Measurements from ENCODE around the gene NMRK1. TPM values are rescaled to one million over a fixed set of nuclear protein-coding genes. Genes with fewer than 3 reads are reported as not detected.

NMRK1 gene
- total and polyA plus RNA-seq, 3 donors from 2014 or later: 13.8 to 22.4 (median 21.3) TPM

GRCh38 chr9:75053869-75054268 is 34.1 kb downstream of the NMRK1 start:
- no peaks in the 10 kb centered on the region for H3K36me3 ChIP-seq (ENCODE audit: low read depth, missing control alignments)
- H3K4me1 ChIP-seq: no peaks in the 10 kb centered on the region
- H3K27me3 ChIP-seq: no peaks in the 10 kb centered on the region
- no peaks in the 10 kb centered on the region for H3K9me3 ChIP-seq
- intact Hi-C loops (cut with DNase I; ENCODE audit: low total_unique reads): no loop called here
- no peak overlapping the region for H3K4me3 ChIP-seq
- WGBS, 2 donors: 100% methylated on average over 1 of the region's 1 CpG
- TF ChIP-seq, protein P1, sequence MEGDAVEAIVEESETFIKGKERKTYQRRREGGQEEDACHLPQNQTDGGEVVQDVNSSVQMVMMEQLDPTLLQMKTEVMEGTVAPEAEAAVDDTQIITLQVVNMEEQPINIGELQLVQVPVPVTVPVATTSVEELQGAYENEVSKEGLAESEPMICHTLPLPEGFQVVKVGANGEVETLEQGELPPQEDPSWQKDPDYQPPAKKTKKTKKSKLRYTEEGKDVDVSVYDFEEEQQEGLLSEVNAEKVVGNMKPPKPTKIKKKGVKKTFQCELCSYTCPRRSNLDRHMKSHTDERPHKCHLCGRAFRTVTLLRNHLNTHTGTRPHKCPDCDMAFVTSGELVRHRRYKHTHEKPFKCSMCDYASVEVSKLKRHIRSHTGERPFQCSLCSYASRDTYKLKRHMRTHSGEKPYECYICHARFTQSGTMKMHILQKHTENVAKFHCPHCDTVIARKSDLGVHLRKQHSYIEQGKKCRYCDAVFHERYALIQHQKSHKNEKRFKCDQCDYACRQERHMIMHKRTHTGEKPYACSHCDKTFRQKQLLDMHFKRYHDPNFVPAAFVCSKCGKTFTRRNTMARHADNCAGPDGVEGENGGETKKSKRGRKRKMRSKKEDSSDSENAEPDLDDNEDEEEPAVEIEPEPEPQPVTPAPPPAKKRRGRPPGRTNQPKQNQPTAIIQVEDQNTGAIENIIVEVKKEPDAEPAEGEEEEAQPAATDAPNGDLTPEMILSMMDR (IDR thresholded peaks at IDR 0.05): no peak
- TF ChIP-seq POLR2A (IDR thresholded peaks at IDR 0.05): no peak
- H3K27ac ChIP-seq: no peak overlapping the region
- DNase-seq: no peak

GRCh38 chr9:75051285-75051684 is 36.7 kb downstream of the NMRK1 start:
- Histone ChIP-seq H3K4me3 (no peak overlapping the region), H3K27me3 (no peaks in the 10 kb centered on the region), H3K27ac (no peak overlapping the region), H3K9me3 (no peaks in the 10 kb centered on the region), H3K36me3 (ENCODE audit: low read depth, missing control alignments) (no peaks in the 10 kb centered on the region), H3K4me1 (no peaks in the 10 kb centered on the region)
- no peak for DNase-seq
- intact Hi-C loops (cut with DNase I; ENCODE audit: low total_unique reads): no loop called here
- TF ChIP-seq, protein P1 (IDR thresholded peaks at IDR 0.05): no peak
- TF ChIP-seq POLR2A (IDR thresholded peaks at IDR 0.05): no peak

DNA sequence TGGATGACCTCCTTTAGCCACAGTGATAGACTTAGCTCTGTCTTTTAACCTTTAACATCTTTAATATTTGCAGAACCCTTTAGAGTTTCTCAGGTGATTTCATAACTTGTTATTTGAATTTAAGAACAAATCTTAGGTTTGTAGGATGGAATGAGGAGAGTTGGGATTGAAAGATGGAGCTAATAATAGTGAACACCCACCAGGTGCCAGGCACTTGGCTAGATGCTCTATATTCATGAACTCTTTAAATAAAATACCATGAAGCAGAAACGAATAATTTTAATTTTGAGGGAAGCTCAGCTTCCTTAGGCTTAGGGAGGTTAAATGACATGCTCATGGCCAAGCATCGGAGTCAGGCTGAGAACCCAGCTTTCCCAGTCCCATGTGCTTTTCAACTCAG is 40.4 kb downstream of the NMRK1 start:
- 46 to 48% methylated on average over 2 of the region's 2 CpGs for WGBS, 2 donors
- Histone ChIP-seq H3K4me3 (no peak overlapping the region), H3K4me1 (no peaks in the 10 kb centered on the region), H3K9me3 (no peaks in the 10 kb centered on the region), H3K36me3 (ENCODE audit: low read depth, missing control alignments) (no peaks in the 10 kb centered on the region), H3K27ac (no peak overlapping the region), H3K27me3 (no peaks in the 10 kb centered on the region)
- TF ChIP-seq, protein P1 (IDR thresholded peaks at IDR 0.05): no peak
- no peak for TF ChIP-seq POLR2A (IDR thresholded peaks at IDR 0.05)
- no peak for DNase-seq
- intact Hi-C loops (cut with DNase I; ENCODE audit: low total_unique reads): no loop called here

DNA sequence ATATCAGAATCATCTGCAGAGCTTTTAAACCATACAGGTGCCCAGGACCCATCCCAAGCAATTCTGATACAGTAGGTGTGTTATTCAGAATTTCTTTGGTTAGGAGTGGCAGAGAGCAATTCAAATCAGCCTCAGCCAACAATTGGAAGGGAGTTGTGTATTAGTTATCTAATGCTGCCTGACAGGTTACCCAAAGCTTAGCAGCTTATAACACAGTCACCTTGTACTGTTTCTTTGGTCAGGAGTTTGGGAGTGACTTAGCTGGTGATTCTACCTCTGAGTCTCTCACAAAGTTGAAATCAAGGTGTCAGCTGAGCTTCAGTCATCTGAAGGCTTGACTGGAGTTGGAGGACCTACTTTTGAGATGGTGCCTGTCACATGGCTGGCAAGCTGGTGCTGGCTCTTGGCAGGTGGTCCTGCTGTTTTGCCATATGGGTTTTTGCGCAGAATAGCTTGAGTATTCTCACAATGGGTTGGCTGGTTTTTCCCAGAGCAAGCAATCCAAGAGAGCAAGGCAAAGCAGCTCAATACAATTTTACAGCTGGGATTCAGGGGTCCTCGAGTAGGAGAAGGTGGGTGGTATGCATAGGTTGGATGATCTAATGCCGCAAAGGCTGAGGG is 41.1 kb downstream of the NMRK1 start:
- DNase-seq: no peak
- 94 to 96% methylated on average over 2 to 3 of the region's 3 CpGs for WGBS, 2 donors
- TF ChIP-seq POLR2A (IDR thresholded peaks at IDR 0.05): no peak
- TF ChIP-seq, protein P1 (IDR thresholded peaks at IDR 0.05): no peak
- Histone ChIP-seq H3K4me1 (no peaks in the 10 kb centered on the region), H3K4me3 (no peak overlapping the region), H3K27ac (no peak overlapping the region), H3K27me3 (no peaks in the 10 kb centered on the region), H3K9me3 (no peaks in the 10 kb centered on the region), H3K36me3 (ENCODE audit: low read depth, missing control alignments) (no peaks in the 10 kb centered on the region)
- intact Hi-C loops (cut with DNase I; ENCODE audit: low total_unique reads): no loop called here

DNA sequence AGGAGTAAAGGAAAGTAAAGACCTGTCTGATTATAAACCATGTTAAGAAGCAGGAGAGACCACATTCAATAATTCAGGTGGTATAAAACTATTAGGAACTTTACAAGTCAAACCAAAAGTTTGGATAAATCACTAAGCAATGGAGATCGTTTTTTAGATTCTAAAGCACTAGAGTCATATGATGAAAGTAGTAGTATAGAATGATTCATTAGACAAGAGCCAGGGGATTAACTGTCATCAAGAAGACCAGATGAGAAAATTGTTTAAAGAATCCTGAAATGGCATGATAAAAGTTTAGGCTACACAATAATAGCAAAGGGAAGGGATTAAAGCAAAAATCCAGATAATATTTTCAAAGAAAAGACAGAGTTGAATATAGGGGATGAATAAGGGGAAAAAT is 46.9 kb downstream of the NMRK1 start:
- no peak for TF ChIP-seq POLR2A (IDR thresholded peaks at IDR 0.05)
- TF ChIP-seq, protein P1 (IDR thresholded peaks at IDR 0.05): no peak
- Histone ChIP-seq H3K9me3 (no peaks in the 10 kb centered on the region), H3K27ac (no peak overlapping the region), H3K36me3 (ENCODE audit: low read depth, missing control alignments) (no peaks in the 10 kb centered on the region), H3K4me1 (no peaks in the 10 kb centered on the region), H3K4me3 (no peak overlapping the region), H3K27me3 (no peaks in the 10 kb centered on the region)
- intact Hi-C loops (cut with DNase I; ENCODE audit: low total_unique reads): no loop called here
- 70 to 91% methylated on average over 1 of the region's 1 CpG for WGBS, 2 donors
- no peak for DNase-seq

Data from testis (tissue), 3 donors.